H1 (cell line): ENCODE results near the gene SLC23A1.

ENCODE experiments used
- BCL11A ChIP-seq, 2 experiments: IDR thresholded peaks; one replicate each; pipeline ENCODE4 v1.6.1; 2011; ENCODE audit warnings: low read depth in 2 of 2, low read length in 2 of 2, mild to moderate bottlenecking in 2 of 2
- CEBPB ChIP-seq: IDR thresholded peaks from 2 replicates; pipeline ENCODE4 v1.6.1; 2012; ENCODE audit warnings: low read depth, low read length
- CHD7 ChIP-seq: fragments of 300-600 bp; sonication (generic); IDR thresholded peaks from 2 replicates; pipeline ENCODE4 v1.7.1; 2012; ENCODE audit warnings: low read length, moderate library complexity, mild to moderate bottlenecking, inconsistent platforms; ENCODE audit not compliant: insufficient replicate concordance
- CTCF ChIP-seq, 3 experiments: IDR thresholded peaks; 1 replicate in 2 of 3; 2 replicates in 1 of 3; pipeline versions ENCODE4 v1.5.1 to v1.6.1; 2011; ENCODE audit warnings: low read length in 3 of 3, mild to moderate bottlenecking in 3 of 3, inconsistent platforms in 2 of 3, low read depth in 1 of 3, moderate library complexity in 1 of 3; ENCODE audit not compliant: insufficient read depth in 1 of 3; ENCODE audit errors: control extremely low read depth in 1 of 3
- EP300 ChIP-seq, 2 experiments: IDR thresholded peaks; 1 replicate in 1 of 2; 2 replicates in 1 of 2; pipeline ENCODE4 v1.6.1; 2011 to 2012; ENCODE audit warnings: low read depth in 2 of 2, low read length in 2 of 2, mild to moderate bottlenecking in 2 of 2, borderline replicate concordance in 1 of 2, inconsistent platforms in 1 of 2, moderate library complexity in 1 of 2
- NANOG ChIP-seq: IDR thresholded peaks from 2 replicates; pipeline ENCODE4 v1.6.1; 2011; ENCODE audit warnings: low read length, low read depth, mild to moderate bottlenecking, inconsistent platforms; ENCODE audit not compliant: insufficient read depth, poor library complexity, severe bottlenecking
- NRF1 ChIP-seq: IDR thresholded peaks from 2 replicates; pipeline ENCODE4 v1.6.1; 2011; ENCODE audit warnings: mild to moderate bottlenecking, low read depth, low read length, improper control_type of control experiment
- POLR2AphosphoS5 ChIP-seq: IDR thresholded peaks from 2 replicates; pipeline ENCODE4 v1.6.1; 2011; ENCODE audit warnings: low read depth, low read length
- RXRA ChIP-seq: IDR thresholded peaks from 2 replicates; pipeline ENCODE4 v1.6.1; 2011; ENCODE audit warnings: low read depth, mild to moderate bottlenecking, low read length, moderate library complexity; ENCODE audit not compliant: insufficient read depth

- TF ChIP-seq CHD7 (no peak), CTCF (IDR thresholded peaks at IDR 0.05; ENCODE audit: control extremely low read depth in 1 of 3, insufficient read depth in 1 of 3, low read depth in 1 of 3, low read length in 3 of 3) (no peak), BCL11A (IDR thresholded peaks at IDR 0.05; ENCODE audit: low read depth in 2 of 2, low read length in 2 of 2) (no peak), RXRA (no peak), NANOG (no peak), CEBPB (no peak), POLR2AphosphoS5 (no peak), EP300 (IDR thresholded peaks at IDR 0.05; ENCODE audit: borderline replicate concordance in 1 of 2, low read depth in 2 of 2, low read length in 2 of 2) (no peak), NRF1 (no peak)
These were observed 41.9 kb downstream of the SLC23A1 start for GRCh38 chr5:139341187-139341688.
